Muscle layer of colon (tissue), 2 donors: ENCODE data around the gene RPL10A.

Experiments used
- H3K27ac ChIP-seq: one replicate; pipeline ENCODE4 v1.7.0; 2013; ENCODE audit warnings: low read depth, mild to moderate bottlenecking, low read length, moderate library complexity
- H3K27me3 ChIP-seq, 2 donors: one replicate each; pipeline ENCODE4 v1.7.0; 2013; ENCODE audit warnings: low read length in 2 of 2, mild to moderate bottlenecking in 2 of 2; ENCODE audit not compliant: insufficient read depth in 2 of 2, control insufficient read depth in 1 of 2
- H3K36me3 ChIP-seq: one replicate; pipeline ENCODE4 v1.7.0; 2013; ENCODE audit warnings: mild to moderate bottlenecking, low read length; ENCODE audit not compliant: insufficient read depth
- H3K4me1 ChIP-seq: one replicate; pipeline ENCODE4 v1.7.0; 2013; ENCODE audit warnings: mild to moderate bottlenecking, low read length; ENCODE audit not compliant: insufficient read depth
- H3K4me3 ChIP-seq, 2 donors: one replicate each; pipeline ENCODE4 v1.7.0; 2013; ENCODE audit warnings: low read length in 2 of 2, low read depth in 1 of 2, mild to moderate bottlenecking in 1 of 2, moderate library complexity in 1 of 2
- H3K9ac ChIP-seq: one replicate; pipeline ENCODE4 v1.7.0; 2013; ENCODE audit warnings: low read length
- H3K9me3 ChIP-seq: one replicate; pipeline ENCODE4 v1.7.0; 2013; ENCODE audit warnings: mild to moderate bottlenecking, low read length
- donor health status: abdominal sarcoma.
- donor health status: Adenocarcinoma of cecum.

RPL10A gene

GRCh38 chr6:35470663-35471120 is 2.5 kb downstream of the RPL10A start:
- Histone ChIP-seq H3K4me1 (peaks cover 29% of the 10 kb centered on the region), H3K4me3 (peak overlapping the region in 1 of 2 donors; percentile 4), H3K36me3 (peaks cover 55% of the 10 kb centered on the region), H3K27ac (peak overlapping the region; percentile 93), H3K27me3 (no peaks in the 10 kb centered on the region), H3K9me3 (no peaks in the 10 kb centered on the region), H3K9ac (no peak overlapping the region)

- no peak overlapping the region for H3K4me3 ChIP-seq
- no peak overlapping the region for H3K9ac ChIP-seq
- peaks cover 62% of the 10 kb centered on the region for H3K36me3 ChIP-seq
- H3K9me3 ChIP-seq: no peaks in the 10 kb centered on the region
- peaks cover 29% of the 10 kb centered on the region for H3K4me1 ChIP-seq
- no peaks in the 10 kb centered on the region for H3K27me3 ChIP-seq
- no peak overlapping the region for H3K27ac ChIP-seq
Measured at GRCh38 chr6:35471836-35472345, 3.7 kb downstream of the RPL10A start.

GRCh38 chr6:35473075-35473849 is 5.1 kb downstream of the RPL10A start:
- Histone ChIP-seq H3K4me3 (no peak overlapping the region), H3K36me3 (peaks cover 75% of the 10 kb centered on the region), H3K27ac (no peak overlapping the region), H3K9ac (no peak overlapping the region), H3K4me1 (peaks cover 29% of the 10 kb centered on the region), H3K9me3 (no peaks in the 10 kb centered on the region), H3K27me3 (no peaks in the 10 kb centered on the region)

- H3K4me1 ChIP-seq: peaks cover 29% of the 10 kb centered on the region
- no peaks in the 10 kb centered on the region for H3K9me3 ChIP-seq
- no peak overlapping the region for H3K4me3 ChIP-seq
- H3K36me3 ChIP-seq: peaks cover 79% of the 10 kb centered on the region
- H3K27ac ChIP-seq: no peak overlapping the region
- H3K27me3 ChIP-seq: no peaks in the 10 kb centered on the region
- no peak overlapping the region for H3K9ac ChIP-seq
Measured at GRCh38 chr6:35473850-35474130, 5.6 kb downstream of the RPL10A start.

- Histone ChIP-seq H3K9me3 (no peaks in the 10 kb centered on the region), H3K36me3 (peaks cover 84% of the 10 kb centered on the region), H3K27ac (no peak overlapping the region), H3K9ac (no peak overlapping the region), H3K4me1 (peaks cover 29% of the 10 kb centered on the region), H3K27me3 (no peaks in the 10 kb centered on the region), H3K4me3 (no peak overlapping the region)
Measured at GRCh38 chr6:35474131-35474941, 6.1 kb downstream of the RPL10A start.

- no peaks in the 10 kb centered on the region for H3K9me3 ChIP-seq
- H3K4me3 ChIP-seq: no peak overlapping the region
- H3K27ac ChIP-seq: no peak overlapping the region
- H3K27me3 ChIP-seq: no peaks in the 10 kb centered on the region
- H3K9ac ChIP-seq: no peak overlapping the region
- peaks cover 84% of the 10 kb centered on the region for H3K36me3 ChIP-seq
- peaks cover 22% of the 10 kb centered on the region for H3K4me1 ChIP-seq
Measured at GRCh38 chr6:35474942-35475570, 6.9 kb downstream of the RPL10A start.

GRCh38 chr6:35475573-35475972 is 7.4 kb downstream of the RPL10A start:
- no peaks in the 10 kb centered on the region for H3K9me3 ChIP-seq
- H3K4me3 ChIP-seq: no peak overlapping the region
- peaks cover 82% of the 10 kb centered on the region for H3K36me3 ChIP-seq
- no peak overlapping the region for H3K9ac ChIP-seq
- H3K27me3 ChIP-seq: no peaks in the 10 kb centered on the region
- H3K4me1 ChIP-seq: peaks cover 17% of the 10 kb centered on the region
- H3K27ac ChIP-seq: no peak overlapping the region

- no peaks in the 10 kb centered on the region for H3K27me3 ChIP-seq
- peaks cover 13% of the 10 kb centered on the region for H3K4me1 ChIP-seq
- no peak overlapping the region for H3K9ac ChIP-seq
- no peak overlapping the region for H3K4me3 ChIP-seq
- H3K9me3 ChIP-seq: no peaks in the 10 kb centered on the region
- no peak overlapping the region for H3K27ac ChIP-seq
- peaks cover 82% of the 10 kb centered on the region for H3K36me3 ChIP-seq
Measured at GRCh38 chr6:35476004-35476403, 7.8 kb downstream of the RPL10A start.

GRCh38 chr6:35477028-35477427 is 8.8 kb downstream of the RPL10A start:
- Histone ChIP-seq H3K9me3 (no peaks in the 10 kb centered on the region), H3K4me3 (no peak overlapping the region), H3K9ac (no peak overlapping the region), H3K27ac (no peak overlapping the region), H3K4me1 (peaks cover 9% of the 10 kb centered on the region), H3K27me3 (no peaks in the 10 kb centered on the region), H3K36me3 (peaks cover 79% of the 10 kb centered on the region)

GRCh38 chr6:35477551-35478179 is 9.5 kb downstream of the RPL10A start:
- H3K27ac ChIP-seq: no peak overlapping the region
- H3K4me3 ChIP-seq: no peak overlapping the region
- no peaks in the 10 kb centered on the region for H3K27me3 ChIP-seq
- peaks cover 5% of the 10 kb centered on the region for H3K4me1 ChIP-seq
- no peak overlapping the region for H3K9ac ChIP-seq
- peaks cover 76% of the 10 kb centered on the region for H3K36me3 ChIP-seq
- no peaks in the 10 kb centered on the region for H3K9me3 ChIP-seq

- H3K27me3 ChIP-seq: no peaks in the 10 kb centered on the region
- peaks cover 78% of the 10 kb centered on the region for H3K36me3 ChIP-seq
- H3K9me3 ChIP-seq: no peaks in the 10 kb centered on the region
- H3K4me3 ChIP-seq: no peak overlapping the region
- H3K4me1 ChIP-seq: peaks cover 6% of the 10 kb centered on the region
- no peak overlapping the region for H3K9ac ChIP-seq
- no peak overlapping the region for H3K27ac ChIP-seq
Measured at GRCh38 chr6:35478259-35478658, 10.1 kb downstream of the RPL10A start.
